Measurements from ENCODE around the gene ZFPL1. TPM values are rescaled to one million over a fixed set of nuclear protein-coding genes. Genes with fewer than 3 reads are reported as not detected.

Gene ZFPL1
- total RNA-seq, 1 donor from 2014 or later, result 36.6 TPM

DNA sequence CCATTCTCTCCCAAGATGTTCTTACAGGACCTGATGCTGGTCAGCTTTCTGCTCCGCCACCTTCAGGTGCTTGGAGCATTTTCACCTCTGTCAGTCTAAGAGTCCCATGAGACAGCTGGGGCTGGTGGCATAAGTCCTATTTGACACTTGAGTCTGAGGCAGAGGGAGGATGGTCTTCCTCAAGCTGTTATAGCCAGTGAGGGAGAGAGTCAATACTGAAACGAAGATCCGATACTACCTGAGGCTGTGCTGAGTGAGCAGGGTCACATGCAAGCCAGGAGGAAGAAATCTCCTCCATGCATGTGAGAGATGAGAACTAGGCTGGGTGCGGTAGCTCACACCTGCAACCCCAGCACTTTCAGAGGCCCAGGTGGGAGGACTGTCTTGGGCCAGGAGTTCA is 5.6 kb downstream of the ZFPL1 start:
- POLR2A ChIA-PET, result interaction anchor here (0.9 kb wide), 1 partner anchor 28 kb away, joined by 3 read pairs; the partner anchor contains the start of gene ZNHIT2
- CTCF ChIA-PET, result no interaction called here
- no peaks in the 10 kb centered on the region for H3K9me3 Mint-ChIP-seq
- no peak overlapping the region for H3K4me3 Mint-ChIP-seq
- no peaks in the 10 kb centered on the region for H3K27me3 Mint-ChIP-seq
- intact Hi-C loops (cut with micrococcal nuclease), result no loop called here
- H3K4me1 Mint-ChIP-seq, result peaks cover 16% of the 10 kb centered on the region
- H3K27ac Mint-ChIP-seq, result no peak overlapping the region
- DNase-seq (no peak), ATAC-seq (ENCODE audit: low read depth) (no peak)
- H3K36me3 Mint-ChIP-seq (ENCODE audit: low read depth), result peaks cover 48% of the 10 kb centered on the region
- TF ChIP-seq, protein P1, sequence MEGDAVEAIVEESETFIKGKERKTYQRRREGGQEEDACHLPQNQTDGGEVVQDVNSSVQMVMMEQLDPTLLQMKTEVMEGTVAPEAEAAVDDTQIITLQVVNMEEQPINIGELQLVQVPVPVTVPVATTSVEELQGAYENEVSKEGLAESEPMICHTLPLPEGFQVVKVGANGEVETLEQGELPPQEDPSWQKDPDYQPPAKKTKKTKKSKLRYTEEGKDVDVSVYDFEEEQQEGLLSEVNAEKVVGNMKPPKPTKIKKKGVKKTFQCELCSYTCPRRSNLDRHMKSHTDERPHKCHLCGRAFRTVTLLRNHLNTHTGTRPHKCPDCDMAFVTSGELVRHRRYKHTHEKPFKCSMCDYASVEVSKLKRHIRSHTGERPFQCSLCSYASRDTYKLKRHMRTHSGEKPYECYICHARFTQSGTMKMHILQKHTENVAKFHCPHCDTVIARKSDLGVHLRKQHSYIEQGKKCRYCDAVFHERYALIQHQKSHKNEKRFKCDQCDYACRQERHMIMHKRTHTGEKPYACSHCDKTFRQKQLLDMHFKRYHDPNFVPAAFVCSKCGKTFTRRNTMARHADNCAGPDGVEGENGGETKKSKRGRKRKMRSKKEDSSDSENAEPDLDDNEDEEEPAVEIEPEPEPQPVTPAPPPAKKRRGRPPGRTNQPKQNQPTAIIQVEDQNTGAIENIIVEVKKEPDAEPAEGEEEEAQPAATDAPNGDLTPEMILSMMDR (IDR thresholded peaks at IDR 0.05), result no peak

DNA sequence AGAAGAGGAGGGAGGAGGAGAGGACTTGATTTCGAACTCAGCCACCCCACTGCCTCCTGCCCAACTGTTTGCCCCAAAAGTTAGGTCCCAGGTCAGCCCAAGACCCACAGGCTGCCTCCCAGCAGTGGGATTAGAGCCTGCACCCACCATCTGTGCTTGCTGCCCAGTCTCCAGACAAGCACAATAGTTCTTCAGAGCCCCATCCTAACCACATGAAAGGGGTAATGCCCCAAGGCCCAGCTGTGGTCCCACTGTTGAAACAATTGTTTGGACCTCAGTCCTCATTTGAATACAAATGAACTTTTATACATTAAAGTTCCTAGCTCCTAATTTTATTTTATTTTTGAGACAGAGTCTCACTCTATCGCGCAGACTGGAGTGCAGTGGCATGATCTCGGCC is 6.6 kb downstream of the ZFPL1 start:
- intact Hi-C loops (cut with micrococcal nuclease), result no loop called here
- Mint-ChIP-seq H3K4me3 (no peak overlapping the region), H3K36me3 (ENCODE audit: low read depth) (peaks cover 40% of the 10 kb centered on the region), H3K27ac (no peak overlapping the region), H3K4me1 (peaks cover 9% of the 10 kb centered on the region), H3K9me3 (no peaks in the 10 kb centered on the region), H3K27me3 (no peaks in the 10 kb centered on the region)
- ChIA-PET POLR2A (no interaction called here), CTCF (no interaction called here)
- ATAC-seq (ENCODE audit: low read depth) (no peak), DNase-seq (no peak)
- TF ChIP-seq, protein P1 (IDR thresholded peaks at IDR 0.05), result no peak

DNA sequence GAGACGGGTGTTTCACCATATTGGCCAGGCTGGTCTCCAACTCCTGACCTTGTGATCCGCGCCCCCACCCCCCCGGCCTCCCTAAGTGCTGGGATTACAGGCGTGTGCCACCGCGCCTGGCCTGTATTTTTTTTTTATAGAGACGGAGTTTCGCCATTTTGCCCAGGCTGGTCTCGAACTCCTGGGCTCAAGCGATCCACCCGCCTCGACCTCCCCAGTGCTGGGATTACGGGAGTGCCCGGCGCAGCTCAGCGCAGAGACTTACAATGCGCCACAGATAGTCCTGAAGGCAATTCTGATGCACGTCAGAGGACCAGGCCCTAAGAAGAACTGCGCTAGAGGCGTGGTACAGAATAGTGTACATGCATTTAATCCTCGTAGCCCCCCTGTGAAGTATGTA is 11.4 kb downstream of the ZFPL1 start:
- TF ChIP-seq, protein P1 (IDR thresholded peaks at IDR 0.05), result no peak
- H3K36me3 Mint-ChIP-seq (ENCODE audit: low read depth), result peaks cover 13% of the 10 kb centered on the region
- no peaks in the 10 kb centered on the region for H3K9me3 Mint-ChIP-seq
- DNase-seq, result no peak
- POLR2A ChIA-PET, result interaction anchor here (0.7 to 3.2 kb wide), 13 partner anchors 12 to 410 kb away, joined by 3 to 21 read pairs (median 5); partner anchors contain the start of genes CAPN1, CDCA5, FAU and MRPL49
- H3K4me3 Mint-ChIP-seq, result peak overlapping the region; percentile 91
- no peak for ATAC-seq (ENCODE audit: low read depth)
- no peaks in the 10 kb centered on the region for H3K27me3 Mint-ChIP-seq
- H3K27ac Mint-ChIP-seq, result peak overlapping the region; percentile 88
- intact Hi-C loops (cut with micrococcal nuclease), result no loop called here
- peaks cover 18% of the 10 kb centered on the region for H3K4me1 Mint-ChIP-seq
- CTCF ChIA-PET, result interaction anchor here (1.1 kb wide), 1 partner anchor 17 kb away, joined by 4 read pairs; no protein-coding TSS in a partner anchor

DNA sequence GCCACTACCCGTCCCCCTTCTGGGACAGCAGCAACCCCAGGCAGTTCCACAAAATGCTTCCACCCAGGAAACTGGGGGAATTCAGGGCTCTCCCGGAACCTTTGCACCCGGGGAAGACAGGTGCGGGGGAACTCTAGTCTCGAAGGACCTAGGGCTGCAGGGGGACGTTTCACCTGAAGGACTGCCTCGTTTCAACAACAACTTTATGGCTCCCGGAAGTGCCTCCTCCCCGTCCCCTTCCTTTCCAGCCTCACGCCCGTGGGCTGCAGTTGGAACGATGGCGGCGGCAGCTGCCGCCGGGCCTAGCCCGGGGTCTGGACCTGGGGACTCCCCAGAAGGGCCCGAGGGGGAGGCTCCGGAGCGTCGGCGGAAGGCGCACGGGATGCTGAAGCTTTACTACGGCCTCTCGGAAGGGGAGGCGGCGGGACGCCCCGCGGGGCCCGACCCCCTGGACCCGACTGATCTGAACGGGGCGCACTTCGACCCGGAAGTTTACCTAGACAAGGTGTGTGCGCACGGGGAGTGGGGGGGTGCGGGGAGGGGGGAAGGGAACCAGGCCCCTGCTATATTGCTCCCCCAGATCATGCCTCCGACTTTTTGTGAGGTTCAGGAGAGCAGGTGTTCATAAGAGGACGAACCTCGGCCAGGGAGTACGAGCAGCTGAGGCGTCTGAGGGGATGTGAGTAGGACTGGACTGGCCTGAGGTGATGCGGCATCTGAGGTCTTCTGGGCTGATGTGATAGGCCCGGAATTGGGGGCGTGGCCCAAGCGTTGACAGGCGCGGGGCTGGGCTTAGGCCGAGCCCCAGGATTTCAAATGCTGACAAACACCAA is 12.2 kb downstream of the ZFPL1 start, which contains the start of gene VPS51:
VPS51 (plus strand) TSS at position 241 of the 833 bp plus-strand sequence; CDS start at position 278, 37 bp downstream.
- peaks cover 18% of the 10 kb centered on the region for H3K4me1 Mint-ChIP-seq
- H3K9me3 Mint-ChIP-seq, result no peaks in the 10 kb centered on the region
- DNase-seq (peak; percentile 74), ATAC-seq (ENCODE audit: low read depth) (peak; percentile 92)
- no peaks in the 10 kb centered on the region for H3K27me3 Mint-ChIP-seq
- intact Hi-C loops (cut with micrococcal nuclease), result loop anchor here (1.0 to 2.0 kb wide), 8 partner anchors 12 to 179 kb away; partner anchors contain the start of genes ARL2, ATG2A, CDCA5 and SAC3D1
- H3K36me3 Mint-ChIP-seq (ENCODE audit: low read depth), result peaks cover 15% of the 10 kb centered on the region
- peak within 1 kb of the TSS; percentile 91 for H3K4me3 Mint-ChIP-seq
- TF ChIP-seq, protein P1 (IDR thresholded peaks at IDR 0.05), result no peak
- ChIA-PET POLR2A (interaction anchor here (0.6 to 3.2 kb wide), 23 partner anchors 13 to 977 kb away, joined by 3 to 21 read pairs (median 6); partner anchors contain the start of genes ARL2, CAPN1, CDCA5 and FAU), CTCF (no interaction called here)
- peak within 1 kb of the TSS; percentile 88 for H3K27ac Mint-ChIP-seq

DNA sequence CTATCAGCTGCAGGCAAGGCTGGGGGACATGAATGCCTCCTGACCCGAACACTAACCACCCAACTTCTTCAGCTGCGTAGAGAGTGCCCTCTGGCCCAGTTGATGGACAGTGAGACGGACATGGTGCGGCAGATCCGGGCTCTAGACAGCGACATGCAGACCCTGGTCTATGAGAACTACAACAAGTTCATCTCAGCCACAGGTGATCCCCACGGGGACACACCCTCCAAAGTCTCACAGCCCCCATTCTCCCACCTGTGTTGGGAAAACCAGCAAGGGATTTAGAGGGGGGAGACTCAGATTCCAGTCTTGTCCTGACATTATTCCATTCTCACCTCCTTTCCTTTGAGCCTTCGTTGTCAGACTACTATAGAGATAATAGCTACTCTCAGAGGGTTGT is 12.9 kb downstream of the ZFPL1 start:
- DNase-seq (no peak), ATAC-seq (ENCODE audit: low read depth) (no peak)
- intact Hi-C loops (cut with micrococcal nuclease), result loop anchor here (1.0 to 2.0 kb wide), 8 partner anchors 13 to 180 kb away; partner anchors contain the start of genes ARL2, ATG2A, CDCA5 and SAC3D1
- ChIA-PET POLR2A (interaction anchor here (0.6 to 3.2 kb wide), 19 partner anchors 13 to 320 kb away, joined by 3 to 21 read pairs (median 6); partner anchors contain the start of genes ARL2, CAPN1, CDCA5 and FAU), CTCF (interaction anchor here (1.7 kb wide), 1 partner anchor 13 kb away, joined by 9 read pairs; no protein-coding TSS in a partner anchor)
- no peaks in the 10 kb centered on the region for H3K9me3 Mint-ChIP-seq
- H3K4me3 Mint-ChIP-seq, result peak overlapping the region; percentile 91
- TF ChIP-seq, protein P1 (IDR thresholded peaks at IDR 0.05), result no peak
- H3K27ac Mint-ChIP-seq, result peak overlapping the region; percentile 88
- peaks cover 18% of the 10 kb centered on the region for H3K36me3 Mint-ChIP-seq (ENCODE audit: low read depth)
- H3K4me1 Mint-ChIP-seq, result peaks cover 18% of the 10 kb centered on the region
- no peaks in the 10 kb centered on the region for H3K27me3 Mint-ChIP-seq

Data from activated B cell treated with CpG ODN at 0.5 μM for 24 hours (primary cell).